Osteocyte (in vitro differentiated cells): ENCODE results near the gene LPCAT4. TPM values are rescaled to one million over a fixed set of nuclear protein-coding genes. Genes with fewer than 3 reads are reported as not detected.
"Not testable (repeated sequence)": the region's sequence is repeated elsewhere in the genome, so short reads cannot be mapped to it uniquely, and the experiment has no call there.

ENCODE experiments used
- DNase-seq: peaks from one replicate; pipeline ENCODE4 v3.0.0; 2021; ENCODE audit warnings: mixed read lengths; ENCODE audit not compliant: unreplicated experiment; ENCODE audit errors: extremely low spot score
- H3K27ac Mint-ChIP-seq: one replicate; pipeline ENCODE4 v1.8.0; 2021; ENCODE audit warnings: mild to moderate bottlenecking, mixed read lengths; ENCODE audit not compliant: unreplicated experiment
- H3K27me3 Mint-ChIP-seq: one replicate; pipeline ENCODE4 v1.8.0; 2021; ENCODE audit warnings: mixed read lengths; ENCODE audit not compliant: unreplicated experiment
- H3K36me3 Mint-ChIP-seq: one replicate; pipeline ENCODE4 v1.8.0; 2021; ENCODE audit warnings: mixed read lengths; ENCODE audit not compliant: unreplicated experiment
- H3K4me1 Mint-ChIP-seq: one replicate; pipeline ENCODE4 v1.8.0; 2021; ENCODE audit warnings: mixed read lengths; ENCODE audit not compliant: unreplicated experiment
- H3K4me3 Mint-ChIP-seq: one replicate; pipeline ENCODE4 v1.8.0; 2021; ENCODE audit warnings: mild to moderate bottlenecking, moderate library complexity, mixed read lengths; ENCODE audit not compliant: unreplicated experiment
- H3K9me3 Mint-ChIP-seq: one replicate; pipeline ENCODE4 v1.8.0; 2021; ENCODE audit warnings: mixed read lengths; ENCODE audit not compliant: unreplicated experiment
- CTCF ChIP-seq: fragments of 200-600 bp; sonication (generic); IDR thresholded peaks from 2 replicates; pipeline ENCODE4 v1.5.0; 2021; ENCODE audit warnings: antibody characterized with exemption, mild to moderate bottlenecking, moderate library complexity
- total RNA-seq: library from RNA; stranded (reverse); gene quantifications from 2 replicates; pipeline ENCODE4 v1.2.1, GENCODE V29; 2021

The LPCAT4 gene
- total RNA-seq, 1 donor from 2014 or later = 49.0 TPM

GRCh38 chr15:34358367-34358766 is 8.6 kb downstream of the LPCAT4 start:
- DNase-seq = no peak
- Mint-ChIP-seq H3K27ac (no peak overlapping the region), H3K9me3 (no peaks in the 10 kb centered on the region), H3K4me3 (no peak overlapping the region), H3K27me3 (no peaks in the 10 kb centered on the region), H3K36me3 (peaks cover 31% of the 10 kb centered on the region), H3K4me1 (peaks cover 9% of the 10 kb centered on the region)
- TF ChIP-seq CTCF = no peak

GRCh38 chr15:34357653-34358052 is 9.3 kb downstream of the LPCAT4 start:
- H3K4me1 Mint-ChIP-seq = peaks cover 4% of the 10 kb centered on the region
- no peak for TF ChIP-seq CTCF
- H3K9me3 Mint-ChIP-seq = no peaks in the 10 kb centered on the region
- H3K36me3 Mint-ChIP-seq = peaks cover 31% of the 10 kb centered on the region
- no peak for DNase-seq
- H3K27ac Mint-ChIP-seq = no peak overlapping the region
- H3K4me3 Mint-ChIP-seq = no peak overlapping the region
- H3K27me3 Mint-ChIP-seq = no peaks in the 10 kb centered on the region

- peaks cover 1% of the 10 kb centered on the region for H3K4me1 Mint-ChIP-seq
- H3K9me3 Mint-ChIP-seq = no peaks in the 10 kb centered on the region
- H3K27ac Mint-ChIP-seq = no peak overlapping the region
- no peaks in the 10 kb centered on the region for H3K27me3 Mint-ChIP-seq
- H3K36me3 Mint-ChIP-seq = peaks cover 21% of the 10 kb centered on the region
- TF ChIP-seq CTCF = no peak
- DNase-seq = no peak
- no peak overlapping the region for H3K4me3 Mint-ChIP-seq
These were observed 11.8 kb downstream of the LPCAT4 start for GRCh38 chr15:34355241-34355640.

- TF ChIP-seq CTCF = no peak
These were observed 12.7 kb downstream of the LPCAT4 start for GRCh38 chr15:34354286-34354685.

GRCh38 chr15:34353627-34354026 is 13.4 kb downstream of the LPCAT4 start:
- no peak for TF ChIP-seq CTCF
- Mint-ChIP-seq H3K4me3 (no peak overlapping the region), H3K27ac (no peak overlapping the region), H3K9me3 (no peaks in the 10 kb centered on the region), H3K27me3 (no peaks in the 10 kb centered on the region), H3K4me1 (no peaks in the 10 kb centered on the region), H3K36me3 (peaks cover 10% of the 10 kb centered on the region)
- DNase-seq = no peak

More at GRCh38 chr15:34354286-34354685, 12.7 kb downstream of the LPCAT4 start:
- Mint-ChIP-seq H3K4me3 (no peak overlapping the region), H3K27ac (no peak overlapping the region), H3K4me1 (no peaks in the 10 kb centered on the region), H3K27me3 (no peaks in the 10 kb centered on the region), H3K9me3 (no peaks in the 10 kb centered on the region), H3K36me3 (peaks cover 15% of the 10 kb centered on the region)
- no peak for DNase-seq

GRCh38 chr15:34352996-34353395 is 14.0 kb downstream of the LPCAT4 start:
- H3K36me3 Mint-ChIP-seq, H3K27me3 Mint-ChIP-seq, H3K27ac Mint-ChIP-seq, DNase-seq, H3K9me3 Mint-ChIP-seq, H3K4me1 Mint-ChIP-seq, H3K4me3 Mint-ChIP-seq: not testable (repeated sequence)
